CD14-positive monocyte (primary cell): Measurements from ENCODE around the gene AKT1. TPM values are rescaled to one million over a fixed set of nuclear protein-coding genes. Genes with fewer than 3 reads are reported as not detected.

ENCODE experiments used
- DNase-seq, 3 donors: peaks; one replicate each; pipeline ENCODE4 v3.0.0-alpha.2; 2011 to 2022
- H2AFZ ChIP-seq: 2 replicates; pipeline ENCODE4 v1.6.0; 2012; ENCODE audit warnings: mild to moderate bottlenecking, low read depth, low read length, inconsistent platforms; ENCODE audit not compliant: insufficient read depth, poor library complexity, severe bottlenecking
- H3K27ac ChIP-seq, 2 donors: 1 replicate in 1 of 2; 2 replicates in 1 of 2; pipeline ENCODE4 v1.5.1; 2012 to 2013; ENCODE audit warnings: low read length in 2 of 2, control low read depth in 1 of 2, inconsistent platforms in 1 of 2, low read depth in 1 of 2, mild to moderate bottlenecking in 1 of 2
- H3K27me3 ChIP-seq, 2 donors: one replicate each; pipeline versions ENCODE4 v1.6.0 to v1.6.1; 2011 to 2013; ENCODE audit warnings: low read length in 2 of 2; ENCODE audit not compliant: control insufficient read depth in 2 of 2, insufficient read depth in 2 of 2
- H3K36me3 ChIP-seq, 2 donors: replicated peaks in 1 of 2; 1 replicate in 1 of 2; 2 replicates in 1 of 2; pipeline versions ENCODE4 v1.5.1 to v1.6.1; 2012 to 2013; ENCODE audit warnings: low read length in 2 of 2, control low read depth in 1 of 2, inconsistent platforms in 1 of 2, mild to moderate bottlenecking in 1 of 2; ENCODE audit not compliant: insufficient read depth in 2 of 2, control insufficient read depth in 1 of 2
- H3K4me1 ChIP-seq, 2 donors: 1 replicate in 1 of 2; 2 replicates in 1 of 2; pipeline versions ENCODE4 v1.5.1 to v1.6.1; 2012 to 2013; ENCODE audit warnings: low read length in 2 of 2, control low read depth in 1 of 2, inconsistent platforms in 1 of 2, mild to moderate bottlenecking in 1 of 2, moderate library complexity in 1 of 2; ENCODE audit not compliant: insufficient read depth in 2 of 2, control insufficient read depth in 1 of 2
- H3K4me2 ChIP-seq: replicated peaks from 2 replicates; pipeline ENCODE3; 2012; ENCODE audit warnings: low read length, moderate library complexity, mild to moderate bottlenecking; ENCODE audit not compliant: poor library complexity, severe bottlenecking; ENCODE audit errors: extremely low read depth
- H3K4me3 ChIP-seq, 3 experiments: fragments of 200-600 bp in 1 of 3; sonication (generic) in 1 of 3; replicated peaks in 1 of 3; 1 replicate in 2 of 3; 2 replicates in 1 of 3; pipeline ENCODE4 v1.5.1; 2011 to 2013; ENCODE audit warnings: low read length in 3 of 3, mild to moderate bottlenecking in 3 of 3, control low read depth in 2 of 3, low read depth in 2 of 3, inconsistent platforms in 1 of 3, moderate library complexity in 1 of 3
- H3K79me2 ChIP-seq: 2 replicates; pipeline ENCODE4 v1.6.0; 2012; ENCODE audit warnings: mild to moderate bottlenecking, control low read depth, inconsistent platforms, low read length, moderate library complexity; ENCODE audit not compliant: insufficient read depth
- H3K9ac ChIP-seq: 2 replicates; pipeline ENCODE4 v1.6.0; 2017; ENCODE audit warnings: low read length, mild to moderate bottlenecking; ENCODE audit not compliant: insufficient read depth, poor library complexity, severe bottlenecking
- H3K9me3 ChIP-seq, 2 donors: replicated peaks in 1 of 2; 1 replicate in 1 of 2; 2 replicates in 1 of 2; pipeline versions ENCODE4 v1.5.1 to v1.6.1; 2012 to 2013; ENCODE audit warnings: low read length in 2 of 2, control low read depth in 1 of 2; ENCODE audit not compliant: control insufficient read depth in 1 of 2, insufficient read depth in 1 of 2
- H4K20me1 ChIP-seq: 2 replicates; pipeline ENCODE4 v1.6.0; 2012; ENCODE audit warnings: mild to moderate bottlenecking, low read length, control low read depth, moderate library complexity; ENCODE audit not compliant: insufficient read depth
- H3K27ac Mint-ChIP-seq, 7 donors: one replicate each; pipeline ENCODE4 v1.8.0; 2020; ENCODE audit warnings: mild to moderate bottlenecking in 7 of 7, mixed read lengths in 7 of 7, moderate library complexity in 6 of 7, inconsistent platforms in 2 of 7
- H3K27me3 Mint-ChIP-seq, 3 donors: one replicate each; pipeline ENCODE4 v1.8.0; 2021 to 2022; ENCODE audit warnings: low read depth in 3 of 3, mild to moderate bottlenecking in 3 of 3, mixed read lengths in 3 of 3, moderate library complexity in 3 of 3, inconsistent platforms in 1 of 3
- H3K36me3 Mint-ChIP-seq, 2 donors: one replicate each; pipeline ENCODE4 v1.8.0; 2020; ENCODE audit warnings: mixed read lengths in 2 of 2, inconsistent platforms in 1 of 2, mild to moderate bottlenecking in 1 of 2
- H3K4me1 Mint-ChIP-seq: one replicate; pipeline ENCODE4 v1.8.0; 2020; ENCODE audit warnings: mild to moderate bottlenecking, mixed read lengths
- H3K4me3 Mint-ChIP-seq, 2 donors: one replicate each; pipeline ENCODE4 v1.8.0; 2020; ENCODE audit warnings: mild to moderate bottlenecking in 2 of 2, mixed read lengths in 2 of 2, moderate library complexity in 1 of 2
- H3K9me3 Mint-ChIP-seq, 7 donors: one replicate each; pipeline ENCODE4 v1.8.0; 2020 to 2022; ENCODE audit warnings: mixed read lengths in 7 of 7, mild to moderate bottlenecking in 6 of 7, moderate library complexity in 6 of 7, inconsistent platforms in 2 of 7
- CTCF ChIP-seq: fragments of 200-600 bp; IDR thresholded peaks from one replicate; pipeline ENCODE4 v1.8.0; 2022; ENCODE audit warnings: antibody characterized with exemption, mild to moderate bottlenecking
- WGBS: methylation state at CpG from one replicate; pipeline ENCODE4 v1.1.5; 2013; ENCODE audit warnings: missing lambda C conversion rate; ENCODE audit not compliant: insufficient coverage; 5-methylcytosine and 5-hydroxymethylcytosine counted together
- intact Hi-C, 2 donors: fragments of 100-400 bp; cut with micrococcal nuclease; formaldehyde crosslinking; loops; one replicate each; pipeline versions ENCODE4 v1.15.0 to v1.15.1; 2023
- polyA plus RNA-seq, 3 donors: library from polyadenylated mRNA; depleted of rRNA in 1 of 3; unstranded in 2 of 3; stranded (reverse) in 1 of 3; fragments of 300-500 nt in 2 of 3; fragments of >200 nt in 1 of 3; fragmentation: Illumina TruSeq in 2 of 3; gene quantifications; 1 replicate in 2 of 3; 2 replicates in 1 of 3; pipeline ENCODE4 v1.2.3, GENCODE V29; 2012 to 2021

Gene AKT1
- polyA plus RNA-seq, 3 donors: 7.2 to 180 (median 26.4) TPM

- H4K20me1 ChIP-seq: peaks cover 75% of the 10 kb centered on the region
- WGBS: 76% methylated on average over 13 of the region's 13 CpGs
- H3K27ac Mint-ChIP-seq: peak overlapping the region in 1 of 7 donors; percentile 25
Measured at GRCh38 chr14:104785708-104786080, 9.9 kb downstream of the AKT1 start.

GRCh38 chr14:104784846-104785707 is 10.5 kb downstream of the AKT1 start:
- H3K4me1 ChIP-seq: peaks cover 29 to 35% of the 10 kb centered on the region in 2 donors
- WGBS: 81% methylated on average over 26 of the region's 36 CpGs
- H3K36me3 Mint-ChIP-seq: peaks cover 16 to 32% of the 10 kb centered on the region in 2 donors
- intact Hi-C loops: no loop called here
- no peak for DNase-seq
- no peak overlapping the region for H2AFZ ChIP-seq
- peaks cover 0 to 2% (median 0%) of the 10 kb centered on the region in 3 donors for H3K27me3 Mint-ChIP-seq
- peak overlapping the region in 1 of 2 donors; percentile 21 for H3K27ac ChIP-seq
- no peaks in the 10 kb centered on the region for H3K9me3 Mint-ChIP-seq
- H3K9ac ChIP-seq: no peak overlapping the region
- H3K4me2 ChIP-seq: no peak overlapping the region
- no peaks in the 10 kb centered on the region for H3K9me3 ChIP-seq
- peaks cover 75% of the 10 kb centered on the region for H4K20me1 ChIP-seq
- peaks cover 56% of the 10 kb centered on the region for H3K79me2 ChIP-seq
- no peak for TF ChIP-seq CTCF
- H3K4me3 ChIP-seq: no peak overlapping the region
- peaks cover 36% of the 10 kb centered on the region for H3K4me1 Mint-ChIP-seq
- no peak overlapping the region for H3K27ac Mint-ChIP-seq
- peaks cover 18 to 30% of the 10 kb centered on the region in 2 donors for H3K36me3 ChIP-seq
- no peak overlapping the region for H3K4me3 Mint-ChIP-seq
- H3K27me3 ChIP-seq: no peaks in the 10 kb centered on the region

More at GRCh38 chr14:104785708-104786080, 9.9 kb downstream of the AKT1 start:
- peaks cover 16 to 35% of the 10 kb centered on the region in 2 donors for H3K36me3 Mint-ChIP-seq
- peaks cover 20 to 30% of the 10 kb centered on the region in 2 donors for H3K36me3 ChIP-seq
- no peaks in the 10 kb centered on the region for H3K27me3 ChIP-seq
- peaks cover 29 to 35% of the 10 kb centered on the region in 2 donors for H3K4me1 ChIP-seq
- H3K27ac ChIP-seq: peak overlapping the region; percentile 21 to 77
- intact Hi-C loops: no loop called here
- H3K9me3 ChIP-seq: no peaks in the 10 kb centered on the region
- H3K4me3 ChIP-seq: no peak overlapping the region
- H3K4me1 Mint-ChIP-seq: peaks cover 36% of the 10 kb centered on the region
- no peak overlapping the region for H3K9ac ChIP-seq
- H3K4me3 Mint-ChIP-seq: no peak overlapping the region
- H2AFZ ChIP-seq: no peak overlapping the region
- DNase-seq: no peak
- H3K4me2 ChIP-seq: no peak overlapping the region
- no peak for TF ChIP-seq CTCF
- H3K27me3 Mint-ChIP-seq: peaks cover 0 to 2% (median 0%) of the 10 kb centered on the region in 3 donors
- H3K79me2 ChIP-seq: peaks cover 61% of the 10 kb centered on the region
- H3K9me3 Mint-ChIP-seq: no peaks in the 10 kb centered on the region
